ENCODE results near the gene HDGFL1.

DNA sequence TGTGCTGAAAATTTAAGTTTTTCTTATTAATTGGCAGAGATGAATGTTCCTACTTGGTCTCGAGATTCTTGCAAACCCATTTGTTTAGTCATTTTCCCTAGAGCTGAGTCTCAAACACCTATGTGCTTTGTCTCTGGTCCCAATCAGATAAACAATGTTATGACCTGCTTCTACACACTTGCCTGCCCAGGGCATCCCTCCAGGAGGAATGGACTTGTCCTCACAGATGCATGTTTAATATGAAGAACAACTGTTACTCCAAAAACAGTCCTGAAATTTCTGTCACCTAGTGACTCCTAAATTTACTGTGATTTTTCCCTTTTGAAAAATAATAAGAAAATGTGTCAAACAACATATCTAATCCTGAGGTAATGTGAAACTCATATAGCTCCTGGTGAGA is 43.7 kb downstream of the HDGFL1 start:
- TF ChIP-seq, protein P1, sequence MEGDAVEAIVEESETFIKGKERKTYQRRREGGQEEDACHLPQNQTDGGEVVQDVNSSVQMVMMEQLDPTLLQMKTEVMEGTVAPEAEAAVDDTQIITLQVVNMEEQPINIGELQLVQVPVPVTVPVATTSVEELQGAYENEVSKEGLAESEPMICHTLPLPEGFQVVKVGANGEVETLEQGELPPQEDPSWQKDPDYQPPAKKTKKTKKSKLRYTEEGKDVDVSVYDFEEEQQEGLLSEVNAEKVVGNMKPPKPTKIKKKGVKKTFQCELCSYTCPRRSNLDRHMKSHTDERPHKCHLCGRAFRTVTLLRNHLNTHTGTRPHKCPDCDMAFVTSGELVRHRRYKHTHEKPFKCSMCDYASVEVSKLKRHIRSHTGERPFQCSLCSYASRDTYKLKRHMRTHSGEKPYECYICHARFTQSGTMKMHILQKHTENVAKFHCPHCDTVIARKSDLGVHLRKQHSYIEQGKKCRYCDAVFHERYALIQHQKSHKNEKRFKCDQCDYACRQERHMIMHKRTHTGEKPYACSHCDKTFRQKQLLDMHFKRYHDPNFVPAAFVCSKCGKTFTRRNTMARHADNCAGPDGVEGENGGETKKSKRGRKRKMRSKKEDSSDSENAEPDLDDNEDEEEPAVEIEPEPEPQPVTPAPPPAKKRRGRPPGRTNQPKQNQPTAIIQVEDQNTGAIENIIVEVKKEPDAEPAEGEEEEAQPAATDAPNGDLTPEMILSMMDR (IDR thresholded peaks at IDR 0.05; ENCODE audit: insufficient read depth, low read length) = no peak
- TF ChIP-seq, protein P2, sequence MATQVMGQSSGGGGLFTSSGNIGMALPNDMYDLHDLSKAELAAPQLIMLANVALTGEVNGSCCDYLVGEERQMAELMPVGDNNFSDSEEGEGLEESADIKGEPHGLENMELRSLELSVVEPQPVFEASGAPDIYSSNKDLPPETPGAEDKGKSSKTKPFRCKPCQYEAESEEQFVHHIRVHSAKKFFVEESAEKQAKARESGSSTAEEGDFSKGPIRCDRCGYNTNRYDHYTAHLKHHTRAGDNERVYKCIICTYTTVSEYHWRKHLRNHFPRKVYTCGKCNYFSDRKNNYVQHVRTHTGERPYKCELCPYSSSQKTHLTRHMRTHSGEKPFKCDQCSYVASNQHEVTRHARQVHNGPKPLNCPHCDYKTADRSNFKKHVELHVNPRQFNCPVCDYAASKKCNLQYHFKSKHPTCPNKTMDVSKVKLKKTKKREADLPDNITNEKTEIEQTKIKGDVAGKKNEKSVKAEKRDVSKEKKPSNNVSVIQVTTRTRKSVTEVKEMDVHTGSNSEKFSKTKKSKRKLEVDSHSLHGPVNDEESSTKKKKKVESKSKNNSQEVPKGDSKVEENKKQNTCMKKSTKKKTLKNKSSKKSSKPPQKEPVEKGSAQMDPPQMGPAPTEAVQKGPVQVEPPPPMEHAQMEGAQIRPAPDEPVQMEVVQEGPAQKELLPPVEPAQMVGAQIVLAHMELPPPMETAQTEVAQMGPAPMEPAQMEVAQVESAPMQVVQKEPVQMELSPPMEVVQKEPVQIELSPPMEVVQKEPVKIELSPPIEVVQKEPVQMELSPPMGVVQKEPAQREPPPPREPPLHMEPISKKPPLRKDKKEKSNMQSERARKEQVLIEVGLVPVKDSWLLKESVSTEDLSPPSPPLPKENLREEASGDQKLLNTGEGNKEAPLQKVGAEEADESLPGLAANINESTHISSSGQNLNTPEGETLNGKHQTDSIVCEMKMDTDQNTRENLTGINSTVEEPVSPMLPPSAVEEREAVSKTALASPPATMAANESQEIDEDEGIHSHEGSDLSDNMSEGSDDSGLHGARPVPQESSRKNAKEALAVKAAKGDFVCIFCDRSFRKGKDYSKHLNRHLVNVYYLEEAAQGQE (IDR thresholded peaks at IDR 0.05; ENCODE audit: insufficient replicate concordance, low read depth) = no peak
- TF ChIP-seq GABPA (IDR thresholded peaks at IDR 0.05; ENCODE audit: low read depth) = no peak
- TF ChIP-seq POLR2AphosphoS5 (IDR thresholded peaks at IDR 0.05; ENCODE audit: low read depth) = no peak
- TF ChIP-seq SPI1 (IDR thresholded peaks at IDR 0.05; ENCODE audit: borderline replicate concordance, low read depth) = no peak
